ENCODE data around the gene NPDC1.

NPDC1 gene

GRCh38 chr9:137025517-137025966 lies 20.4 kb downstream of the NPDC1 start:
- no peak for DNase-seq (ENCODE audit: low spot score)

- no peak for DNase-seq (ENCODE audit: low spot score)
These were observed 22.4 kb downstream of the NPDC1 start for GRCh38 chr9:137023583-137023991.

DNA sequence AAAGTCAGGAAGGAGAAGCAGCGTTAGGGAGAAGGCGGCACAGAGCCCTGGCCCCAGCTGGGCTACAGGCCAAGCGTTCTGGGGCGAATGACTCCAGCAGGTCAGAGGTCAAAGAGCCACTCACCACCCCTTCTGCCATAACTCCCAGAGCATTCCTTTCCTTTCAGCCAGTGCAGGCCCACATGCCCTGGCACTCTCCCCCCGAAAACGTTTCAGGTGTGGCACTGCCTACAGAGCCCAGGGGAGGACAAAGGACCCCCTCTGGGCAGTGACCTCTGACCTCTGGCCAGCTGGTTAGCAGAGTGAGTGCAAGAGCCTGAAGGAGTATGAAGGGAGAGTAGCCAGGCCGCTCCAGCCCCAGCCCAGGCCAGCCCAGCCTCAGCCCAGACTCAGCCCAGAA lies 22.8 kb downstream of the NPDC1 start:
- DNase-seq (ENCODE audit: low spot score): no peak

DNA sequence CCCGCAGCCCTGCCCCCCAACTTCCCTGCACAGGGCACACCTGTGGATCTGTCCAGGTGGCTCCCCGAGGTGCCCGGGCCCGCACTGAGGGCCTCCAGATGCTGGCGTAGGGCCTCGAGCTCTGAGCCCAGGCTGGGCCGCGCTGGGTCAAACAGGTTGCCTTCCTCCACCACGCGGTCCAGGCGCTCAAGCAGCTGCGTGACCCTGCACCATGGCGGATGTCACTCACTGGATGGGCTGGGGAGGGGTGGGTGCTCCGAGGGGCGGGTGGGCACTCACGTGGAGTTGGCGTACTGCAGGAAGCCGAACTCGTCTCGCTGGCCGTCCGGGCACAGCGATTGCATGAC lies 23.3 kb downstream of the NPDC1 start:
- DNase-seq (ENCODE audit: low spot score): no peak

DNA sequence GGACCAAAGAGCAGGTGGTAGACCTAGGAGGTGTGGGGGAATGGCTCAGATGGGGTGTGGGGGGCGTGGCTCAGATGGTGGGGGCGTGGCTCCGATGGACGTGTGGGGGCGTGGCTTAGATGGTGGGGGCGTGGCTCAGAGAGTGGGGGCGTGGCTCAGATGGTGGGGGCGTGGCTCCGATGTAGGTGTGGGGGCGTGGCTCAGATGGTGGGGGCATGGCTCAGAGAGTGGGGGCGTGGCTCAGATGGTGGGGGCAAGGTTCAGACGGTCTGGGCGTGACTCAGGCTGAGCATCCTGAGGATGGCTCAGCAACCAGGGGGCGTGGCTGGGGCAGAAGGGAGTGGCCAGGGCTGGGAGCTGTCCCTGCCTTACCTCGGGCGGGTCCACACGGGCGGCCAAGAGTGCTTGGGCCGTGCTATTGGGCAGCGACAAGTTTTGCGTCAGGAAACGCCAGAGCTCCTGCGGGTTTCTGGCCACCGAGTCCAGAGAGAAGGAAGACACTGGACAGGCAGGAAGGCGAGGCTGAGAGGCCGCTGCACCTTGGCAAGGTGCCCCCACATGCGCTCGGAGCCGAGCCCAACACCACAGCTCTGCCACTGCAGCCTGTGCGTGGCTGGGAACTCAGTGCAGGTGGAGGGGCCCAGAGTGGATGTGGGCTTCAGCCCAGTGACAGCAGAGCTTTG lies 23.9 kb downstream of the NPDC1 start:
- no peak for DNase-seq (ENCODE audit: low spot score)

- no peak for DNase-seq (ENCODE audit: low spot score)
These were observed 24.4 kb downstream of the NPDC1 start for GRCh38 chr9:137021568-137021978.

GRCh38 chr9:137020771-137021567 lies 25.0 kb downstream of the NPDC1 start:
- DNase-seq (ENCODE audit: low spot score): no peak

- no peak for DNase-seq (ENCODE audit: low spot score)
These were observed 25.9 kb downstream of the NPDC1 start for GRCh38 chr9:137019891-137020683.

GRCh38 chr9:137018761-137019559 lies 27.0 kb downstream of the NPDC1 start:
- no peak for DNase-seq (ENCODE audit: low spot score)

DNA sequence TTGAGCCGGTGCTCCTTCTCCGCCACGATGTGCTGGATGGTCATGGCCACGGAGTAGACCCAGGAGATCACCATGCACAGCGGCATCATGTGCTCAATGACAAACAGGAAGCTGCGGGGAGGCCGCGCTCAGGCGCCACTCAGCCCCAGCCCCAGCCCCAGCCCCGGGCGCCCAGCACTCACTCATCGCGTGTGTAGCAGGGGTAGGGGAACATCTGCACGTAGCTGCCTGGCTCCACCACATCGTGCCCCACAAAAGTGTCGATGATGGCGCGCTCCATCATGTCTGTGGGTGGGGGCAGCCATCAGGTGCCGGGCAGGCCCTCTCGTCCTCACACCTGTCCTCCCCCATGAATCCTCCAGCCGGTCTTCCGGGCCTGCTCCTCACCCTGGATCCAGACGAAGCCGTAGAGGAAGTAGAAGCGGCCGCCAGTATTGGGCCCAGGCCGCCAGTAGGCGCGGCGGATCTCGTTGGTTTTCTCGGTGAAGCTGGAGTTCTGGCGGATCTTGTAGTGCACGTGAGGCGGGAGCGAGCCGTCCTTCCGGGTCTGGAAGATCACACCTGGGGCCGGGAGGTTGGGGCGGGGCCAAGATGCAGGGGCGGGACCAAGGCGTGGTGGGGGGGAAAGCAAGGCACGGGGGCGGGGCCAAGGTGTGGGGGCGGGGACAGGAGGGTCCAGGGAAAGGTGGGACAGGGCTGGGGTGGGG lies 28.0 kb downstream of the NPDC1 start:
- no peak for DNase-seq (ENCODE audit: low spot score)

DNA sequence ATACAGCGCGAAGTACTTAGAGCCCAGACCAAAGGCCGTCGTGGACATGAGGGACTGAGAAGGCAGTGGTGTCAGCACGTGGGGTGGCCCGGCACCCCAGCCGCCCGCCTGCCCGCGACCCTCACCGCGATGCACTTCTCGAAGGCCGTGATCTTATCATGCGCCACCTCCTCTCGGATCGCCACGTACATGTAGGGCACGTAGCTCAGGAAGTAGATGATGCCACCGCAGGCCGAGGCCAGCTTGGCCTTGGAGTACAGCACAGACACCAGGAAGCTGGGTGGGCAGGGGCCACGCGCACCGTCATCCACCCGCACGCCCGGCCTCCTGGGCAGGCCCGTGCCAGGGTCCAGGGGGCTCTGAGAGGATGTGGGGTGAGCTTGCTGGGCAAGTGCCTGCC lies 28.9 kb downstream of the NPDC1 start:
- DNase-seq (ENCODE audit: low spot score): no peak

DNA sequence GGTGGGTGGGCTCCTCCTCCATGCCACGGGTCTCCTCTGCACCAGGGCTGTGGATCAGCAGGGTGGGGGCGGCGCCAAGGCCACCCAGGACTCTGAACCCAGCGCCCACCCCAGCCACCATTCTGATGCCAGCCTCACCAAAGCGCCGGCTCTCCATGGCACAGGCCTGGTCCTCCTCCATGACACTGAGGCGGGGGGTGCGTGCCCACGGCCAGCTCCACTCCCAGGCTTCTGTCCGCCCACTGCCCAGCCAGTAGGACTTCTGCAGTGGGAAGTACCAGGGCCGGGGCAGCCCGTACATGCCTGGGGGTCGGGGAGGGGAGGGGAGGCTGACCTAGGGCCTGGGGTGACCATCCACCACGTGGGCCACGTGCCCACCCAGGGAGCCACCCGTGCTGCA lies 29.5 kb downstream of the NPDC1 start:
- no peak for DNase-seq (ENCODE audit: low spot score)

GRCh38 chr9:137015976-137016375 lies 30.0 kb downstream of the NPDC1 start:
- DNase-seq (ENCODE audit: low spot score): no peak

DNA sequence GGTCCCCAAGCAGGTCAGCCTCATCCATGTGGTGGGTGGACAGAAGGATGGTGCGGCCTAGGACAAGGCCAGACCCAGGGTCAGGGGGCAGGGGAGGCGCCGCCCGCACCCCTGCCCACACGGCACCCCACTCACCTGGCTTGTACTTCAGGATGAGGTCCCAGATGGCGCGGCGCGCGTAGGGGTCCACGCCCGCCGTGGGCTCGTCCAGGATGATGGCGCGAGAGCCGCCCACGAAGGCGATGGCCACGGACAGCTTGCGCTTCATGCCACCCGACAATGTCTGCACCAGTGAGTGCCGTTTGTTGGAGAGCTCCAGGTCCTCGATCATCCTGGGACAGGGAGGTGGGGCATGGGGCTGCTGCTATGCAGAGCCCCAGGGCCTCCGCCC lies 30.4 kb downstream of the NPDC1 start:
- DNase-seq (ENCODE audit: low spot score): no peak

GRCh38 chr9:137014776-137015539 lies 31.0 kb downstream of the NPDC1 start:
- no peak for DNase-seq (ENCODE audit: low spot score)

DNA sequence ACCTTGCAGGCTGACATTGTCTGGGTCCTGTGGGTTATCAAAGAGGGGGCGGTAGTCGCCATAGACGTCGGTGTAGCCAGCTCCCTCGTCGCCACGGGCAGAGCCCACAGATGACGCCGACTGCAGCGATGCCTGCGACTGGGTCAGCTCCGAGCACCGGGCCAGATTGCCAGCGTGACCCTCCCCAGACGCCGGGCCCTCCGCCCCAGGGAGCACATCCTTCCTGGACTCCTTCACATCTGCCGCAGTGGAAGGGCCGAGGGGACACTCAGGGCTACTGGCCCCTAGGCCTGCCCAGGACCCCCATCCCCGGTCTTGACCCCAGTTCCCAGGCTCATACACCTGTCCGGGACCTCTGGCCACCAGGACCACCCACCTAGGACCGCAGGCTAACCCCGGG lies 31.8 kb downstream of the NPDC1 start:
- no peak for DNase-seq (ENCODE audit: low spot score)

GRCh38 chr9:137013571-137013940 lies 32.4 kb downstream of the NPDC1 start:
- no peak for DNase-seq (ENCODE audit: low spot score)

DNA sequence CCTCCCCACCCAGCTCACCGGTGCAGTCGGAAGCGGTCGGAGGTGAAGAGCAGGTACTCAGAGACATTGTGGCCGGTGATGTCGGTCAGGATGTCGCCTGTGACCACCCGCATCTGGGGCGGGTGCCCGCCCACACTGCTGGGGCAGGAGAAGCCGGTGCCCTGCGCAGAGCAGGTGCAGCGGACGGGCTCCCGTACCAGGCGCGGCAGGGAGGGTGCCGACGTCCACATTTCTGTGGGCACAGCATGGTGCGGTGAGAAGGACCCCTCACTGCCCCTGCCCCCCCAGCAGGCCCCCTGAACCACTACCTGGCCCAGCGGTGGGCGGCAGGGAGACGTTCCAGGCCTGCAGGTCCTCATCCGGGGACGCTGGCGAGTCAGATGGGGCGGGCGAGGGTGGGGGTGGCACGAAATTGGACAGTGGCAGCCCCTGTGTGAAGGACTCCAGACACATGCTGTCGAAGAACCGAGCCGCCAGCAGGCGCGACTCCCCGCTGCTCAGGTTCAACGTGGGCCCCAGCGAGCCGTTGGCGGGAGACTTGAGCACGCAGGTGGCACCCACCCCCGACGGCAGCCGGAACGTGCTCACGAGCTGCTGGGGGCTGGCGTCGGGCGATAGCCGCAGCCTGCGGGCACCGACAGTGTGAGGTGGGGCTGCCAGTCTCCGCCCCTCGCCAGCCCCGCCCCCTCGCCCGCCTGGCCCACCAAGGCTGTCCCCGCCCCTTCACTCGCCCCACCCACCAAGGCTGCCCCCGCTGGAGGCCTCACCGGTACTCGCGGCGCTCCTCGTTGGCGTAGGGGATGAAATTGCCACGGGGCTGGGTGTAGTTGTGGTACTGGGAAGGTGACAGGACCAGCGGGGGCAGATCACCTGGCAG lies 33.0 kb downstream of the NPDC1 start:
- DNase-seq (ENCODE audit: low spot score): no peak

DNA sequence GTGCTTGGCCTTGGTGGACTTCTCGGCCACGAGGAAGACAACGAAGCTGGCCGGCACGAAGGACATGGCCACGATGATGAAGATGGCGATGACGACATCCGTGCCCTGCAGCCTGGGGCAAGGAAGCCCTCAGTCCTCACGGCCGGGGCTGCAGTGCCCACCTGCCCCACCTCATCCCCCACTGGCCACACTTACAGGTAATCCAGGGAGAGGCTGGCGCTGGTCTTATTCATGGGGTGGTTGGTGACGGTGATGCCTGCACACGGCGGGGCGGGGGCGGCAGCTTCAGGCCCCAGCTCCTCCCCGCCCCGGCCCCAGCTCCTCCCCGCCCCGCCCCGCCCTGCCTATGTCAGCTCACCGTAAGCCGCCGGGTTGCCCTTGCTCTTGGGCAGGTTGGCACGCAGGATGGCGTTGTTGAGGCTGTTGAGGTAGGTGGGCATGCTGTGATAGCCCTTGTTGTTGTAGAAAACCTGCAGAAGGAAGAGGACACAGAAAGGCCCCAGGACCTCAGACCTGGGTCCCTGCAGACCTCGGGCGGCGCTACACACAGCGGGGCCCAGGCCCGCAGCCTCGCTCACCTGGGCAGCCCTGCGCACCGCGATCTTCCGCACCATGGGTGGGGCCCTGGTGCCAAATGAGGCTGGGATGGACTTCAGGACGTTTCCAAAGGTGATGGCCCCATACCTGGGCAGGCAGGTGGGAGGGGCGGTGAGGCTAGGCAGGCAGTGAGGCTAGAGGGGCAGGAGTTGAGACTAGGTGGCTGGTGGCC lies 33.9 kb downstream of the NPDC1 start:
- no peak for DNase-seq (ENCODE audit: low spot score)

Data from kidney capillary endothelial cell (primary cell).